ENCODE data around the gene INPP4B.
A peak's percentile ranks its signal among the peaks of the same experiment; 100 is the strongest.

Gene INPP4B

DNA sequence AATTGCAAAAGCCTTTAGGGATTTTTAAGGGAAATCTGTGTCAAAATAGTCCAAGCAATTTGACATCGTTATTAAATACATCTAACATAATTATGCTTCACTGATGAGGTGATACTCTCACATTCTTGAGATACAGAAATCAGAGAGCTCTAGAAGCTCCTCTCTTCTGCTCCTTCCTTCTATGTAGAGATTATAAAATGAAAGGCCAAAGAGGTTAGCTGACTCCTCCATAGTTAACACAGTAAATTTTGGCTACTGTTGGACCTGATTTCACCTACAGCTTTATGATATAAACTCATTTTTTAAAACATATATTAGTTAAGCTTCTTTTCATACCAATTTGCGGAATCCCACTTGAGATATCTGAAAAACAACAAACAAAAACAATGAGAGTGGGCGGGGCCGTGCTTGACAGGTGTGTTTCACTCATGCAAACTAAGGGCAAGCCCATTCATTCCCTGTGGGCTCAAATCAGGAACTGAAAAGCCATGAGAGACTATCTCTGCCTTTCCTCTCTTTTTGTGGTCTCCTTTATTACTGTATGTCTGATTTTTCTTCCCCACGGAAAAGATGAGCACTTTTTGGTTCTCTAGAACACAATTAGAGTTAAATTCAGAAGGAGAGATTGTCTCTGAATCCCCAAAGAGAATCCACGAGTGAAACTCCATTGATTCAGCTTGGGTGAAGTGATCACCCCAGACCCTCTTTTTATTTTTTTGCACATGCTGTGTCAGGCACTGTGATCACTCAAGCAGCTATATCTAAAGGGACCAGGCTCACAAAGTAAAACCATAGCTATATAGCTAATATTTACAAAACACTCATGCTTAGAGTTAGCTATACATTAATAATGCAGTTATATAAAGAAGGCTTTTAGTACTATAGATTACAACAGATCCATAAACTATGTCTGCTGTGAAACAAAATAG is 643.4 kb downstream of the INPP4B start:
- DNase-seq = peak in 1 of 3 experiments; percentile 26

DNA sequence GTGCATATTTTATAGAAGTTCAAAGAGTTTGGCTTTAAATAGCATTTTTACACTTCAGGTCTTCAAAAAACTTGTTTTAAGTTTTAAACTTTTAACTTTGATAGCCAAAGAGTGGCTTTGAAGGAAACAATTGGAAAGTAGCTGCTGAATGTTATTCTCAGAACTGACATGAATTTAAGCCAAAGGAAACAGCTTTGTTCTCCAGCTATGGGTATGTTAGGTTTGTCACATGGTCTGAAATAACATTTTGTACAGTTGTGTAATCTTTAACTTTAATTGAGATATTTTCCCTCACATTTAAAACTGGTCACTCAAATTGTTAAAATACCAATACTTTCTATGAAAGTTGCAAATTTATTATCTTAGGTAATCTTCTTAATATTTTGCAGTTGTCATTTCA is 645.1 kb downstream of the INPP4B start:
- DNase-seq = no peak

DNA sequence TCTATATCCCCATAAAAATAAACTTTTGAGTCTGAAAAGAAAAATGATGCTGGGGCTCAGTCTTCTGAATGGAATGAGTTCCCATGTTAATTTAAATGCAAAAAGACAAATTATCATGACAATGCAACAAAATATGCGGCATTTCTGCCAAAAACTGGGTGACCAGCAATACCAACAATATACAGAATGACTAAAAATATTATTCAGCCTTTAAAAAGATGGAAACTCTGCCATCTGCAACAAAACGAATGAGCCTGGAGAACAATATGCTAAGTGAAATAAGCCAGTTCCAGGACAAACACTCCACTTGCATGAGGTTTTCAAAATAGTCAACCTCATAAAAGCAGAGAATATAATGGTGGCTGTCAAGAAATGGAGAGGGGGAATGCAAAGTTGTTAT is 651.2 kb downstream of the INPP4B start:
- no peak for DNase-seq

DNA sequence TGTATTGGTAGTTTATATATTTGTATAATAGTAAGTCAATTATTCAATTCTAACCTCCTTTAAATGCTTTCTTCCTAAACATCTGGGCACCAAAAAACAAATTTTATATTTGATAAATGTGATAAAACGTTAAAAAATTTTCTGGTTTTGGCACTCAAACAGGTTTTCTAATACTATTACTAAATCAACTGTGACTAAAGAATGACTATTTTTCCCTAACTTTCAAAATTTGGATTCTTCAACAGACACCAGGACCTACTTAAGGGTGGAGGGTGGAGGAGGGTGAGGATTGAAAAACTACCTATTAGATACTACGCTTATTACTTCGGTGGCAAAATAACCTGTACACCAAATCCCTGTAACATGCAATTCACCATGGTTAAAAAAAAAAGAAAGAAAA is 654.2 kb downstream of the INPP4B start:
- no peak for DNase-seq

DNA sequence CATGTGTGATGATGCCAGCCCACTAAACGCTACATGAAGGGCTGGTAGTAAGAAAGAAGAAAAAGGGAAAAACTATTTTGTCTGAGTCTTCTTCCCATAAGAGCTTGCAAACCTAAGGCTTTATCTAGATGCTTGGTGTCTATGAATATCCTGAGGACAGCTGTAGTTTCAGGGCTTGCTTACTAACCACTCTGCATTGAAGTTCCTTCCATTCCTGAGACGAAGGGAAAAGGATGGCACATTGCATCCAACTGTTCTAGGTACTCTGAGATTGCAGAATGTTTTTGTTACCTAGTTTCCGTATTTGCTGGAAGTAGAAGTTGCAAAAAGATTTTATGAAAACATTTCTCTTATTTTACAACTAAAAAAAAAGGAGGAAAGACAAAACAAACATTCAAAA is 665.1 kb downstream of the INPP4B start:
- no peak for DNase-seq

DNA sequence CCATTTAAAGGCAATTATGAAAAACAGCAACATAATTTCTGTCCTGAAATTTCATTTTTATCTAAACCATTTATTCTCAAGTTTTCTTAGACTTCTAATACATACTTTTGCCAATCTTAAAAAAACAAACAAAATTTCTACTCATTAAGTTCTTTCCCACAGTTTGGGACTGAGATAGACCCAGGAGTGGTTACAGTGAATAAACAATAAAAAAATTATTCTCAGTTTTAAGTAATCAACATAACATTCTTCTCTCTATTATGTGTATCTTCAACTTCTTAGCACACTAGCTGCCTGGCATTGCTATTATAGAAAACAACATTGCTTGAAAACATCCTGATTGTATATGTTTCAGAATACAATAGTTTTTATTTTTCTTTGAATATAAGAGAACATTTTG is 676.9 kb downstream of the INPP4B start:
- DNase-seq = no peak

DNA sequence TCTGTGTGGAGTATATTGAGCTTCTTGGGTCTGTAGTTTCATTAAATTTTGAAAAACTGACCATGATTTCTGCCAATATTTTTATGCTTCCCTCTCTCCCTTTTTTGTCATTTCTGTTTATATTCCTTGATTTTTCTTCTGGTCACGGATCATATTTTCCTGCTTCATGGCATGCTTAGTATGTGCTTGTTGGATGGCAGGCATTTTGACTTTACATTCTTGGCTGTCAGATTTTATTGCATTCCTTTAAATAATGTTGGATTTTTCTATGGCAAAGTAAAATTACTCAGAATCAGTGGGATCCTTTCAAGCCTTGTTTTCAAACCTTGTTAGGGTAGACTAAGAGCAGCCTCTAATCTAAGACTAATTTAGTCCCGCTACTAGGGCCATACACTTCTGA is 677.9 kb downstream of the INPP4B start:
- DNase-seq = no peak

DNA sequence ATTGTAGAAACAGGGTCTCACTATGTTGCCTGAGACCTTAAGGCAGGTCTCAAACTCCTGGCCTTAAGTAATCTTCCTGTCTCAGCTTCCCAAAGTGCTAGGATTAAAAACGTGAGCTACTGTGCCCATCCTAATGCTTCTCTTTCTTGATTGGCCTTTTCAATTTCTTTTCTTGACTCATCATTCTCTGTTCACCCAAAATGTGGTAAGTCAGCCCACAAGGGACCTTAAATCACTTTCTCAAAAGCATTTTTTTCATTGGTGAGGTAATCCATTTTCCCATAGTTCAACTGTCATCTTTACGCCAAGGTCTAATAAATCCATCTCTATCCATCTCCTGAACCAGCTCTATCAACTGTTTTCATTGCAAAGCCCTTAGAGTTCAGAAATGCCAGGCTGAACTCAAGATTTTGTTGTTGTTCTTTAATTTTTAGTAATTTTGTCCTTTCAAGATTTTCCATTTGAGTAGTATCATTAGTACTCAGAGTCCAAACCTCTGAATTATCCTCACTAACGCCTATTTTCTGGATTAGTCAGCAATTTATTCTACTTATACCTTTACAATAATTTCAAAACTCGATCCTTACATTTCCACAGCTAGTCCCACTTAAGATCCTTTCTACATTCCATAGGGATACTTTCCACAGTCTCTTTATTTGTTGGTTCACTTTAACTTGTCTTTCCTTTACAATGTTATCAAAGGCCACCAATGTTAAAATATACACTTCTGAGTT is 681.2 kb downstream of the INPP4B start:
- DNase-seq = no peak

DNA sequence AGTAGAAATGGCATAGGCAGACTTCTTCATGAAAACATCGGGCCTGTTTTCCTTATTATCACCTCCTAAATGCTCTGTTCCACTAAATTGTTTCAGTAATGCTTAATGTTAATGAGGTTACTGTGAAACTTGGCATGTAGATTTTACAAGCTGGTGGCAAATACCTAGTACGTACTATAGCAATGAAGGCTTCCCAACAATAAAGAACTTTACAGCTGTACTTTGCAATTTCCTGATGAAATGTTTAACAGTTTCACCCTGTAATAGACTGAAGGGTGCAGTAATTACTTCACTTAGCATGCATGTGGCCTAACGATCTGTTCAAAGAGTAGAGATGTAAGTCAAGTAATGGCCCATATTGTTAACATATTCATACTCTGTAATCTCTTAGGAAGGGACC is 685.0 kb downstream of the INPP4B start:
- DNase-seq = no peak

DNA sequence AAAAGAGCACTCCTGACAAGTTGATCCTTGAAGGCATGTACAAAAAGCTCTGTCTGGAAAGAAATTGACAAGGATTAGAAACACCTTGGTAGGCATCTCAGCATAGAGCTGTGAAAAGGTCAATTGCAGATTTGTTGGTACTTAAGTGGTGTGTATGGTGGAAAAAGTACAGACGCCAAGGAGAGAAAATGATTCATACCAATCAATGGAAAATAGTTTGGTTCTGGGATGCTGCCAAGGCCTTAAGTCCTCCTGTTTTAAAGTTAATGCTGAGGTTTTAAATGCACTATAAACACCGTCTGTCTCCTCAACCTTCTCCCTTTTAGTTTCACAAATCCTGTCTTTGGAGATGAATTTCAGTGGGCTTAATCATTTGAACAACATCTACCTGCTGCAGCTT is 685.6 kb downstream of the INPP4B start:
- no peak for DNase-seq

DNA sequence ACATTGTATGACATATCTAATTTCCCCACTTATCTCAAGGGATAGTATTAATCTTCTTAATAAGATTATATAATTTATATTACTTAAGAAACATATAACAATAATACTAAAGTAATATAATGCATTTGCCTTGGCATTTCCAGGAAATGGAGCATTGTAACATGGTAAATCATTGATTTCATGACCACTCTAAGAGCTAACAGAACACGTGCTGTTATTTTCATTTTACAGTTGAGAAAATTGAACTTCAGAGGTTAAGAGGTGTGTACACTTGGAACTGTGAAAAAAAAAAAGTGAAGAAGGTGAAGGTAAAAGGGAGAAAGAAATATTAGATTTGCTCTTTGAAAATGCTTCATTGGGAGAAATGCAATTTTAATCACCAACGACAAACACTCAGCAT is 687.1 kb downstream of the INPP4B start:
- no peak for DNase-seq

DNA sequence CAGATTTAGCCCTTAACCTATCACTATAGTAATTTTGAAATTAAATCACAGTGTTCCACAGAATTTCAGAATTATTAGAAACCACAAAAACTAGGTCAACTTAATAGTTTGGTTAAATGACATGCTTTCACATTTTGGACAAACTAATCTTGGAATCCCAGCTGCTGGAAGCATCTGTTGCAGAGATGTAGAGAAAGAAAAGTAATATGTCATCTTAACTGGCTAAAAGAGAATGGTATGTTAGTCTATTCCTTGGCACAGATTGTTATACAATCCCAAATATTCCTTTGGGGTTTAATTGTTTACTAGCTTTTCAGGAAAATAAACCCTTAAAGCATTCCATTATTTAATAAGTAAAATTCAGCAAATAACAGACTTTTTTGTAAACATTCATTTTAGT is 689.8 kb downstream of the INPP4B start:
- no peak for DNase-seq

DNA sequence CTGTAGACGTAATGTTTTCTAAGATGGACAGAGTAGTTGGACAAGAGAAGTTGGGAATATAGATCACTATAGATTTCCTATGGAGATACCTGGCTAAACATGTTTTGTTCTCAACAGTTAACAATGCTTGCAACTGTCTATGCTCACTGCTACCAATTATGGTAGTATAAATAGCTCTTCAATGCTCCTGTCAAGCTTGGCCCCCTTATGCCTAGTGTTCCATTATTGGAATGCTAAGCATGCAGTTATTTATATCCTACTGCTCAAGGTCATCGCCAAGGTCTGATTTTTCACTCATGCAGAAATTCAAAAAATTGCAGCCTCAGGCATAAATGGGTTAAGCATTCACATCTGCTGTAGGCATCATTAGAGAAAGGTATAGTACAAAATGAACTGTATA is 690.8 kb downstream of the INPP4B start:
- DNase-seq = no peak

DNA sequence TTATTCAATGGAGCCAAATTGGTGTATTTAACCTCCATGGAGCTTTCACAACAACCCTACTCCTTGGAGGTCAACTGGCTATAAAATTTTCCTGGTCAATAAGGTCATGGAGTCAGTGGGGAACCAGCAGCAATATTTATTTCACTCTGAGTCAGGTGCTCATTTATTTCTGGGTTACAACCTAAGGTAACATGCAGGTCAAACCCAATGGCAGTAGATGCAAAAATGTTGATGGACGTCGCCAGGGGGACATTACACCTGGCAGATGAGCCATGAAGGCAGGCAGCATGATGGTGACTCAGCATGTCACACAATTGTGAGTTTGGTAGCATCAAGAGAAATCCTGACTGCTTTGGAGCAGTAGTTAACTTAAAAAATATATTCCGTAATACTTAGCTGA is 695.6 kb downstream of the INPP4B start:
- DNase-seq = no peak

DNA sequence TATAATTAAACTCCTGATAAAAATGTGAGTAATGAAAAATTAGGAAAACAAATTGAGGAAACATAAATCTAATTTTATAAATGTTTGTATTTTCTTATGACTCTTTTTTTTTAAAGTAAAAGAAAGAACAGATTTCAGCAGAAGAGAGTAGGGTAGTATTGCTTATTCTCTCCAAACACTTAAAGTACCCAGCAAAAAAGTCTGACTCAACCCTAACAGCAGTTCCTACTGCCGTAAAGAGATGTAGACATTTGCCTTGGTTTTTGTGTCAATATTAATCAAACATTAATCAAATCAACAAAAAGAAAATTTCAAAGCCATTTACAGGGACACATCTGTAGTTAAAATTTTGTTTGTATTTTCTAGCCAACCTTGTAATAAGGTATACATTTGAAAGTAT is 701.3 kb downstream of the INPP4B start:
- DNase-seq = no peak

DNA sequence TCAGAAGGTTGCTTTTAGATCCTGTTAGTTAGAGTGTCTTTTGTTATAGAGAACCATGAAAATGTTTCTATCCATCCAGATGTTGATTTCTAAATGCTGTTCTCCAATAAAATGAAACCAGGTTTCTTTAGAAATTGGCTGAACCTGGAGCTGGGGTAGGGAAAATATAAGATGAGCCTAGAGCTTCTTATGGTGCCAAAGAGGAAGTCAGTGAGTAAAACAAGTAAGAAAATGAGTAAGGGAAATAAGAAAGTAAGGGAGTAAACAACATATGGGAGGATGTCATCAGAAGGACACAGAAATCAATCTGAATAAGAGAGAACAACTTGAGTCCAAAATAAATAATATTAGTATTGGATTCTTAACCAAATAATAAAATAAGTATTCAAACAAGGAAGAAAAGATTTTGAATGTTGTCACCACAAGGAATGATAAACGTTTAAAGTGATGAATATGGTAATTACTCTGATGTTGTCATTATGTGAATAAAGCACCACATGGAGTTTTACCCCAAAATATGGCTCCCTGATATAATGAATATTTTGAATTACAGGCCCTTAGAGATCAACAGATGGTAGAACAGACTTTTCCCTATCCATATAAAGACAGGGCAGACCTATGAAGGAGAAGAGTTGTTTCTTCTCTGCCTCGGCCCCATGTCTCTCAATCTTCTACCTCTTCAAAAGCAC is 703.6 kb downstream of the INPP4B start:
- no peak for DNase-seq

DNA sequence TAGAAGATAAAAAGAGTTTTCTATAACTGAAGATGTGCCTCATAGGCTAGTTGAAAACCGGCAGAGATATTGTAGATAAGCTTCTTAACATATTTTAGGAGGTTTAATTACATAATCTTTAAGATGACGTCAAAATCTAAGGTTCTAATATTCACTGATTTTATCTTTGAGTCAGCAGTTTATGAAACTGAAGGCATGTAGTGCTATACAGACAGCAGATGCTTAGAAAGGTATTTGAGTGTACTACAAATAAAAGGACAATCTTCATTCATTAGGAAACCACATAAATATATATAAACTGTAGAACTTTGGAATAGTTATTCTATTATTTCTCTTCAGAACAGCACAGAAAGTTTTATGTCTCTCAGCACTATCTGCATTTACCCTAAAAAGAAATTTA is 704.9 kb downstream of the INPP4B start:
- DNase-seq = no peak

DNA sequence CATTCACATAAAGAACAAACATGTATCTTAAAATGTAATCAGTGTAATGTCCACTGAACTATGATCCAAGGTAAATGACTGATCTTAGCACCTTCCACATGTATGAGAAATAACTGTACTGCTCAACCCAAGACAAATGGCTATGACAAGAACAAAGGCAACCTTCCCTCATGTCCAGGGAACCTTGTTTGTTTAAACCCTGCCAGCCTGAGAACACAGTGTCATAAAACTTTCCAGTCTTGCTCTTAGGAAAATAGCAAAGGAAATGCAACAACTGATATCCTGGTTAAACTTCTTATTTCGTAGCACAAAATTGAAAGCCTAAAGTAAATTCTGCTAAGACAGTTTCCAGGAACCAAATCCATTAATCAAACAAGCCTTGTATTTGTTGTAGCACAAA is 715.4 kb downstream of the INPP4B start:
- no peak for DNase-seq

DNA sequence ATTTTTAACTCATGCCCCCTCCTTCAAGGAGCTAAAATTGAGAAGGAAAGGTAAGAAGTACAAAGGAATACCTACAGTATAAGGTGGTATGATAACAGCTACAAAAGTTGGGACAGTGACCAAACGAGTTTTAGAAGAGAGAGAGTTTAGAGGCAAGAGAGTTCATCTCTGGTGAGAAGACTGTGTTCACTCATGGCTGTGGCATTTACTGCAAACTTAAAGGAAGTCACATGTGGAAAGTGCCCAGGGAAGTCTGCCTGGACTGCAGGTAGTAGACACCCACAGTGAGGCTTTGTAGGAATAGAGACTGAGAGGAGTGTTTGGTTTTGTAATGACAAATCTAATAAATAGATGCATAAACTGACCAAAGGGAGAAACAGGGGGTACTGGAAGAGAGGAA is 716.2 kb downstream of the INPP4B start:
- no peak for DNase-seq

DNA sequence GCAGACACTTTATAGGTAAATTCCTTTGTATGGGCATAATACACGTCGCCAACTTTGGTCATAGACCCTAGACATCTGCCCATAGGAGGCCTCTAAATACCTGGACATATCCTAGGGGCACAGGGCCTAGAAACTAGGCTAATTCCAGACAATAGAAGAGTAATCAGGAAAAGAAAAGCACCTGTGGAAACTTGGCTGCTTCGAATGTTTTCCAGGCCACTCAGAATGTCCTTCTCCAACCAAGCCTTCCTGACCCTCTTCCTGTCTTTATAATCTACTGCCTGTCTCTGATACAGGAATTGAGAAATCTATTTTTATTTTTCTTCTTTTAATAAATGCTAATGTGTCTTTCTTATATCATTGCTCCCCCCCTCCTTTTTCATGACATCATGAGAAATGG is 716.6 kb downstream of the INPP4B start:
- no peak for DNase-seq

DNA sequence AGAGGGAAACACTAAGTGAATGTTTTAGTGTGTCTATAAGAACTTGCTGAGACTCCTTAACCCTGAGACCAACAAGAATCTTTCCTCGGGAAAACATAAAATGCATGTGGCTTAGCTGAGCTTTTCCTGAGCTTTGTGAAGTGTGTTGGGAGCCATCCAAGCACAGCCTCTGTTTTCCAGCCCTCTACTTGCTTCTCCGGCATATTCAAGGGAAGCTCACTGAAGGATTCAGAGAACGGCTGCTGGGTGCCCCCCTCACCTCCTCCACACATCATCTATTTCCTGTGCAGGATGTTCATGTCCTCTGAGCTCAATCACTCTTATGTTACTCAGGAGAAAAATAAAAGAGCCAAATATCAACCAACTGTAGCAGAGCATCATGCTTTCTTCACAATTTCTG is 717.6 kb downstream of the INPP4B start:
- no peak for DNase-seq

DNA sequence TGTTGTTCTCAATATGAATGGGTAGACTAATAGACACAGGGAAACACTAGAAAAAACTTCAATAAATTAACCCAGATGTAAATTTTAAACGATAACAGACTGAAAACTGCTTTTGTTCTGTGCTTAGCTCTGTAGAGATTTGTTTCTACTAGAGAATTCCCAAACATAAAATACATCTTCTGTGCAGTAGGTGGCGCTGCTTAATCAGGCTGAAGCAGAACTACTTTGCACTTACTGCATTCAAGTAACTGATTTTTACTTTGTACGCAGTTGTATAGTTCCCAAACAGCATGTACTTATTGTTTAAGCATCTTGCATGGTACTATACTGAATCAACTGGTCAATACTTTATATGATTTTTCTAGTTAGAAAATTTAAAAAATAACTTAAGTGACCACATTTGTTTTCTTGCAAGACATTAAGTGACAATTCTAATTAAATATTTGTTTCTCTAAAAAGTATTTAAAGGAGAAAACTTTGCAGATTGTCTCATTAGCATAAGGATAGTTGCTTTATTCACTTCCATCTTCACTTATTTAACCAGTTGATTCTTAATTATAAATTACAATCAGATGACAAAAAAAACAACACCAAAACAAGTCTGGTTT is 719.1 kb downstream of the INPP4B start:
- DNase-seq = peak; percentile 52 to 86 (median 57)

DNA sequence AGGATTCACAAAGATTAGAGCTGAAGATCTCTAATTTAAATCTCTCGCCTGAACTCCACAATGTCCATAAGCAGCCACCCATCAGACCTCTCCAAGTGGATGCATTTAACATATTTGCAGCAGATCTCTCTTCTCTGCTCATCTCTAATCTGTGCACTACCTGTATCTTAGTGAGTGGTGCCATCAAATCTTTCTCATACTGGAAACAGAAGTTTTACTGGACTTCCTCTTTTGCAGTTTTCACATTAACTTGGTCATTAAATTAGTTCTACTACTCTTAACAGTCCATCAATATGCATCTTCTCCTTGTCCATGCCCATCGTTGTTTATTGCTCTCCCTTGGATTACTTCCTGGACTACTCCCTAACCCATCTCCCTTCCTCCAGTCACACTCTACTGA is 721.2 kb downstream of the INPP4B start:
- no peak for DNase-seq

Data from NCI-H1417 (cell line).